Measurements from ENCODE around the gene ATP2C2.
A peak's percentile ranks its signal among the peaks of the same experiment; 100 is the strongest.

ATP2C2 gene

DNA sequence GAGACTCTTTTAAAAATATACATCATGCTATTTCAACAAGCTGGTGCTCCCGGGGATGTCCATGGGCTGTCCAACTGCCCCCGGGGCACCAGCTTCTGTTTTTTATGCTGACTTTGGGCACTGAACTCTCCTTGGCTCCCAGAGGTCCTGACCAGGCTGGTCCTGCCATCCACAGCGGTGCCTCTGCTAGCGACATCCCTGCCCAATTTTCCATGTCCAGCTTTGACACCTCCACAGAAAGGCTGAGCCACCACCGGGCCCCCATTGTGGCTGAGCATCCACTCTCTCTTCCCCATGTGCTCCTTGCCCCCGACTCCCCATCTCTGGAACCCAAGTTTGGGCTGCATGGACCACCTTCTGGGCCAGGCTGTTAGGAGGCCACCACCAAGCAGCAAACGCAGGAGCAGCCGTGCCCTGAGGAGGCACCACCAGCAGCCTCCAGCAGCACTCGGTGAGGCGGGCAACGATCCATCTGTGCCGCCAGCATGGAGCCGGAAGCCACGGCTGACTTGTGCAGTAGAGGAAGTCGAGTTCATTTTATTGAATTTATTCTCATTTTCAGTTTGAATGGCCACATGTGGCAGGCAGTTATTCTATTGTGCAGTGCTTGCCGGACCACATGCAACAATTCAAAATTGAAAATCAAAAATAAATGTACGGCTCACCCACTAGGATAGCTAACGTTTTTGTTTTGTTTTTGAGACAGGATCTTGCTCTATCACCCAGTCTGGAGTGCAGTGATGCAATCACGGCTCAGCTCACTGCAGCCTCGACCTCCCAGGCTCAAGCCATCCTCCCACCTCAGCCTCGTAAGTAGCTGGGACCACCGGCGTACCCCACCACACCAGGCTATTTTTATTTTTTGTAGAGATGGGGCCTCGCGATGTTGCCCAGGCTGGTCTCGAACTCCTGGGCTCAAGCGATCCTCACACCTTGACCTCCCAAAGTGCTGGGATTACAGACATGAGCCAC lies 139.0 kb downstream of the ATP2C2 start:
- Histone ChIP-seq H3K79me2 (ENCODE audit: insufficient read depth, low read length) (no peaks in the 10 kb centered on the region), H2AFZ (ENCODE audit: low read length) (peak overlapping the region; percentile 50), H3K4me2 (ENCODE audit: low read length) (peak overlapping the region; percentile 79), H3K27me3 (ENCODE audit: insufficient read depth, low read length) (no peaks in the 10 kb centered on the region), H3K27ac (ENCODE audit: low read depth, low read length, poor library complexity, severe bottlenecking) (peak overlapping the region; percentile 68), H3K9me3 (ENCODE audit: low read length) (no peaks in the 10 kb centered on the region), H3K9ac (ENCODE audit: low read length) (peak overlapping the region; percentile 52; the same call in 1 of the 2 replicates), H3K4me1 (ENCODE audit: insufficient read depth, low read length, severe bottlenecking) (peaks cover 52% of the 10 kb centered on the region), H3K9me2 (ENCODE audit: low read depth, low read length) (no peaks in the 10 kb centered on the region), H3K4me3 (ENCODE audit: low read depth, low read length, poor library complexity, severe bottlenecking) (peak overlapping the region; percentile 31), H3F3A (ENCODE audit: insufficient read depth, low read length) (0 out of 2 replicates have a peak, but pooled peaks cover 9% of the 10 kb centered on the region), H4K20me1 (ENCODE audit: insufficient read depth, low read length) (no peaks in the 10 kb centered on the region), H3K36me3 (ENCODE audit: insufficient read depth, low read length) (no peaks in the 10 kb centered on the region)
- TF ChIP-seq EZH2 (IDR thresholded peaks at IDR 0.05; ENCODE audit: borderline replicate concordance, low read length) = no peak
- TF ChIP-seq, protein P1, sequence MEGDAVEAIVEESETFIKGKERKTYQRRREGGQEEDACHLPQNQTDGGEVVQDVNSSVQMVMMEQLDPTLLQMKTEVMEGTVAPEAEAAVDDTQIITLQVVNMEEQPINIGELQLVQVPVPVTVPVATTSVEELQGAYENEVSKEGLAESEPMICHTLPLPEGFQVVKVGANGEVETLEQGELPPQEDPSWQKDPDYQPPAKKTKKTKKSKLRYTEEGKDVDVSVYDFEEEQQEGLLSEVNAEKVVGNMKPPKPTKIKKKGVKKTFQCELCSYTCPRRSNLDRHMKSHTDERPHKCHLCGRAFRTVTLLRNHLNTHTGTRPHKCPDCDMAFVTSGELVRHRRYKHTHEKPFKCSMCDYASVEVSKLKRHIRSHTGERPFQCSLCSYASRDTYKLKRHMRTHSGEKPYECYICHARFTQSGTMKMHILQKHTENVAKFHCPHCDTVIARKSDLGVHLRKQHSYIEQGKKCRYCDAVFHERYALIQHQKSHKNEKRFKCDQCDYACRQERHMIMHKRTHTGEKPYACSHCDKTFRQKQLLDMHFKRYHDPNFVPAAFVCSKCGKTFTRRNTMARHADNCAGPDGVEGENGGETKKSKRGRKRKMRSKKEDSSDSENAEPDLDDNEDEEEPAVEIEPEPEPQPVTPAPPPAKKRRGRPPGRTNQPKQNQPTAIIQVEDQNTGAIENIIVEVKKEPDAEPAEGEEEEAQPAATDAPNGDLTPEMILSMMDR (IDR thresholded peaks at IDR 0.05; ENCODE audit: low read length) = no peak

DNA sequence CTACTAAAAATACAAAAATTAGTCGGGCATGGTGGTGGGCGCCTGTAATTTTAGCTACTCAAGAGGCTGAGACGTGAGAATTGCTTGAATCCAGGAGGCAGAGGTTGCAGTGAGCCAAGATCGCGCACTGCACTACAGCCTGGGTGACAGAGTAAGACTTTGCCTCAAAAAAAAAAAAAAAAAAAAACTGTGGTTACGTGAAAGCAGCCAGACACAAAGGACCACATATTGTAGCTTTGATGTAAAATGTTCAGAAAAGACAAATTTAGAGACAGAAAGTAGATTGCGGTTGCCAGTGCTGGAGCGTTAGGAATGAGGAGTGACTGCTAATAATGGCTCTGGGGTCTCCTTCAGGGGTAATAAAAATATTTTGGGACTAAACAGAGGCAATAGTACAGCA lies 140.2 kb downstream of the ATP2C2 start:
- Histone ChIP-seq H3K36me3 (ENCODE audit: insufficient read depth, low read length) (no peaks in the 10 kb centered on the region), H3K4me1 (ENCODE audit: insufficient read depth, low read length, severe bottlenecking) (peaks cover 57% of the 10 kb centered on the region), H3K27ac (ENCODE audit: low read depth, low read length, poor library complexity, severe bottlenecking) (no peak overlapping the region), H3K27me3 (ENCODE audit: insufficient read depth, low read length) (no peaks in the 10 kb centered on the region), H4K20me1 (ENCODE audit: insufficient read depth, low read length) (no peaks in the 10 kb centered on the region), H3K9ac (ENCODE audit: low read length) (no peak overlapping the region), H3K4me3 (ENCODE audit: low read depth, low read length, poor library complexity, severe bottlenecking) (no peak overlapping the region), H3F3A (ENCODE audit: insufficient read depth, low read length) (0 out of 2 replicates have a peak, but pooled peaks cover 9% of the 10 kb centered on the region), H3K9me2 (ENCODE audit: low read depth, low read length) (no peaks in the 10 kb centered on the region), H3K4me2 (ENCODE audit: low read length) (no peak overlapping the region), H3K9me3 (ENCODE audit: low read length) (no peaks in the 10 kb centered on the region), H3K79me2 (ENCODE audit: insufficient read depth, low read length) (no peaks in the 10 kb centered on the region), H2AFZ (ENCODE audit: low read length) (no peak overlapping the region)
- no peak for TF ChIP-seq EZH2 (IDR thresholded peaks at IDR 0.05; ENCODE audit: borderline replicate concordance, low read length)
- TF ChIP-seq, protein P1 (IDR thresholded peaks at IDR 0.05; ENCODE audit: low read length) = no peak

DNA sequence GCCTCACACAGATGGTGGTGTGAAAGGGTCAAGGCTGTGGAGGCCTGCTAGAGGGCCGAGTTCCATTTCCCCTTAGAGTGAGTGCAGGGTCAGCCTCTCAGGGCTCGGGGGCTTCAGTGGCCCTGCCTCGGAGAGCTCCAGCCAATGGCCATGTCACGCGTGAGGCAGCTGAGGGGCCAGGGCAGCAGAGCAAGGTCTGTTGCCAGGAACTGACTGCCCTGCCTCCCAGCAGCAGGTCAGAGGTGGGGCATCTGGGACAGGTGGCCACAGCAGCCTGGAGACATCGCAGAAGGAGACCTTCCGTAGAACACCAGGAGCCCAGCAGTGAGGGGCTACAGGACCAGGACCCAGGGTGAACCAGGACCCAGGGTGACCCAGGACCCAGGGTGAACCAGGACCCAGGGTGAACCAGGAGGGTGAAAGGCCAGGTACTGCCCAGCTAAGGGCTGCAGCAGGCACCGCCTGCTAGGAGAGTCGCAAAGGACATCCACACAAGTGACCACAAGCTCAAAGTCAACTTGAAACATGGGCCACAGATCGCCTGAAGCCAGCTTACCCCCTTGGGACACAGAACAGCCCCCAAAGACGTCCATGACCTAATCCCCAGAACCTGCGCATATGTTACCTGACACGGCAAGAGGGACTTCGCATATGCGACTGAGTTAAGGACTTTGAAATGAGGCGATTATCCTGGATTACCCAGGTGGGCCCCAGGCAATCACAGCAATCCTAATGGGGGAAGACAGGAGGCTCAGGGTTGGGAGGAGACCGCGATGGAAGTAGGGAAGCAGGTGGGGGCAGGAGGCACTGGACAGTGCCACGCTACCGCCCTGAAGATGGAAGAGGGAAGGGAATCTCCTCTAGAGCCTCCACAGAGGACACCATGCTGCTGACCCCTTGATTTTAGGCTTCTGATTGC lies 141.0 kb downstream of the ATP2C2 start:
- no peaks in the 10 kb centered on the region for H3K27me3 ChIP-seq (ENCODE audit: insufficient read depth, low read length)
- H4K20me1 ChIP-seq (ENCODE audit: insufficient read depth, low read length) = no peaks in the 10 kb centered on the region
- H3K9me3 ChIP-seq (ENCODE audit: low read length) = no peaks in the 10 kb centered on the region
- no peak overlapping the region for H2AFZ ChIP-seq (ENCODE audit: low read length)
- no peak for TF ChIP-seq EZH2 (IDR thresholded peaks at IDR 0.05; ENCODE audit: borderline replicate concordance, low read length)
- TF ChIP-seq, protein P1 (IDR thresholded peaks at IDR 0.05; ENCODE audit: low read length) = no peak
- peaks cover 58% of the 10 kb centered on the region for H3K4me1 ChIP-seq (ENCODE audit: insufficient read depth, low read length, severe bottlenecking)
- 0 out of 2 replicates have a peak, but pooled peaks cover 10% of the 10 kb centered on the region for H3F3A ChIP-seq (ENCODE audit: insufficient read depth, low read length)
- no peaks in the 10 kb centered on the region for H3K79me2 ChIP-seq (ENCODE audit: insufficient read depth, low read length)
- no peaks in the 10 kb centered on the region for H3K9me2 ChIP-seq (ENCODE audit: low read depth, low read length)
- H3K36me3 ChIP-seq (ENCODE audit: insufficient read depth, low read length) = no peaks in the 10 kb centered on the region
- H3K4me2 ChIP-seq (ENCODE audit: low read length) = no peak overlapping the region
- H3K27ac ChIP-seq (ENCODE audit: low read depth, low read length, poor library complexity, severe bottlenecking) = no peak overlapping the region
- H3K9ac ChIP-seq (ENCODE audit: low read length) = no peak overlapping the region
- no peak overlapping the region for H3K4me3 ChIP-seq (ENCODE audit: low read depth, low read length, poor library complexity, severe bottlenecking)

Data from OCI-LY1 (cell line).